ENCODE data around the gene ATP2B2. TPM values are rescaled to one million over a fixed set of nuclear protein-coding genes. Genes with fewer than 3 reads are reported as not detected.

The ATP2B2 gene
- total RNA-seq, 1 experiment from 2014 or later = not detected

DNA sequence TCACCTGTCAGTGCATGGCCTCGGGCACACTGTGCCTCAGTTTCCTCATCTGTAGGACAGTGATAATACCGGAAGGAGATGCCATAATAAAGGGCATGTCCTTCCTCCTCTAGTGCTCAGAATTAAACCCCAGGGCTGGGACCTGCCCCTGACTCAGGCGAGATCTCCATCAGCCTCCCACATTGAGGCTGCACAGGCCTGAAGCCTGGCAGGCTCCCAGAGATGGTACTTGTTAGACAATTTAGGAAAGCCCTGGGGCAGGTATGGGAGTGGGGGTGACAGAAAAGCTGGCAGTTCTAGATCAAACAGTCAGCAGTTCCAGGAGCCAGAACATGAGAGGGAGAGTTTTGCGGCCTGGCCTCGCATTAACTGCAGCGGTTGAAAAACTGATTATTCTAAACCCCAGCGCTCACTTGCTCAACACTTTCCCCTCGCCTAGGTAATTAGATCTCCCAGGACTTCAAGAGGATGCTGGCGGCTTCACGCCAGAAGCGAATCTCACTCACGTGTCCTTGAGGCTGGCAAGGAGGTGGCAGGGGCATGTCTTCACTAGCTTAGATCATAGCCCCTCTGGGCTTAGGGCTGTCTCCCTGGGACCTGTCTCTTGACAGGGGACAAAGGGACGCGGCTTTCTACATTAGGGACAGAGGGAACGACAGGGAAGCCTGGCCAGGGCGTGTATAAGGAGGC is 73.1 kb downstream of the ATP2B2 start:
- DNase-seq (ENCODE audit: low read depth) = no peak

DNA sequence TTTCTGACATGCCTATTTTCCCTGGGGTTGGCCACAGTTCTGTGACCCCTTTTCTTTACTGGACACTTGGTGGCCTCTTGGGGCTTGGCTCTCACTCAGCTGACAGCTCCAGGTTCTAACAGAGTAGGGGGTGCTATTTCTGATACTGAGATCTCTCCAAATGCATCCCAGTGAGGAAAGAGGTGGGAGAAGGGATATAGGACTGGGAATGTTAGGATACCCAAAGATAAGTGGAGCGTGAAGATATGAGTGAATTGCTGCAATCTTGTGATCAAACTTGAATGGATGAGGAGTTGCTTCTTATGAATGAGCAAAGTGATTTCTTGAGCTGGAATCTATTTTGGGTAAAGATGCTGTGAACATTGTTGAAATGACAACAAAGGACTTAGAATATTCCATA is 74.6 kb downstream of the ATP2B2 start:
- no peak for DNase-seq (ENCODE audit: low read depth)

- no peak for DNase-seq (ENCODE audit: low read depth)
Measured at GRCh38 chr3:10428406-10429091, 76.8 kb downstream of the ATP2B2 start.

GRCh38 chr3:10426346-10427220 is 78.8 kb downstream of the ATP2B2 start:
- DNase-seq (ENCODE audit: low read depth) = no peak

DNA sequence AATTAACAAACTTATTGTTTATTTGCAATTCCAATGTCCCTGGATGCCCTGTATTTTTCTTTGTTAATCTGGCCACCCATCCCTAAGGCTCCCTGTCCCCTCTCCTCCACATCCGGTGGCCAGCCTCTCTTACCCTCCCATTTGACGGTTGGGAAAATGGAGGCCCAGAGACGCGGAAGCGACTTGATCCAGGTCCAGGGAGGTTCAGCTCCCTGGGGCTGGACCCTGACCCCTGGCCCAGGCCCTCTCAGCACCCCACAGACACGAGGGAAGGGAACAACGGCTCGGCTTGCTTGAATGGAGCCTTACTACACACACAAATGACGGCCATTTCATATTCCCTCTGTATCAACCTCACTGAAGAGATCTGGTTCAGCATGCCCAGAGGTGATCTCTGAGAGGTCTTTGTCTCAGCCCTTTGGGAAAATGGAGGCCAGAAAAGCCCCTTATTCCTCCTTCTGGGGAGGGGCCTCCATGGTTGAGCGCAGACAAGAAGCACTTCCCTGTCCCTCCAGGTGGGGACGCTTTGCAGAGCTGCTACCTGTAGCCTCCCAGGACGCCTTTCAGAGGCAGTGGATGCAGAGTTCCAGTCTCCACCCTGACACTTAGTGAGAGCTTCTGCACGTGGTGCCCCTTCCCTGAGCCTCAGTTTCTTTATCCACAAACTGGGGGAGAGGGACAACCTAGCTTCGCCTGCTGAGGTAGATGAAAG is 82.1 kb downstream of the ATP2B2 start:
- no peak for DNase-seq (ENCODE audit: low read depth)

DNA sequence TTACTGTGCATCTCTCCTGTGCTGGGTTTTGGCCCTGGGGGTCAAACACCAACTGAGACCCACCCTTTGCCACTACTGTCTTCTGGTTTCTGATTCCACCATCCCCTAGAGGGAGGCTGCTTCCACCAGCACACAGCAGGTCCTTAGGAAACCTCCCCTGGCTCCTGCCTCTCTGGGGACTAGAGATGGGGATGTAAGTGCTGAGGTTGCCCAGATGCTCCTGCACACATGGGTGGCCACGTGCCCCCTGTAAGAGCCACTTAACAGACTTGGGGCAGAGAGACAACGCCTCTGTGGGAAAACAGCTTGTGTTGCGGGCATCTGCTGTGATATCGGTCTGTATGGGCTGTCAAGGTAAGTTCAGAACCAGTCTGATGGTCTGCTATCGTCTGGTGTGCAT is 83.4 kb downstream of the ATP2B2 start:
- no peak for DNase-seq (ENCODE audit: low read depth)

DNA sequence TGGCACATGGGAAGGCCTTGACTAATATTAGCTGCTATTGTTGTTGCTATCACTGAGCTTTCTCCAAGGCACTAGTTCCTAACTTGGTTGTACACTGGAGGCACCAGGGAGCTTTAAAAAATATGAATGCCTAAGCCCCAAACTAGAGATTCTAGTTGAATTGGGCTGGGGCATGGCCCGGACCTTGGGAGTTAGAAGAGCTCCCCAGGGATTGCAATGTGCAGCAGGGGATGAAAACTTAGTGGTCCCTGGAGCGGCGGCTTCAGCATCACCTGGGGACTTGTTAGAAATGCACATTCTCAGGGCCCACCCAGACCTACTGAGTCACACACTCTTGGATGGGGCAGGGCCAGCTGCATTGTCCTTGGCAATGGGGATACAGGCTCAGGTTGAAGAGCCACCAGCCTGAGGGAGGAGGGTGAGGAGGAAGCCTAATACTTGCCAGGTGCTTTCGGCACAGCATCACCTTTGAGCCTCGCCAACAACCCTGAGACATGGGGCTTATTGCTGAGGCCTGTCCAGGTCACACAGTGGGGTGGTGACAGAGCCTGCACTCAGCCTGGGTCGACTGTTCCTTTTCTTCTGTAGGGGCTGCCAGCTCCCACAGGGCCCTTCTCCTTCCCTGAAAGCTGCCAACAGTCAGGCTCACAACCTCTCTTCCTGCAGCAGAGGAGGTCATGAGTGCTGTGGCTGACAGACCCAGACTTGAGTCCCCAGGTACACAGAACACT is 84.5 kb downstream of the ATP2B2 start:
- no peak for DNase-seq (ENCODE audit: low read depth)

DNA sequence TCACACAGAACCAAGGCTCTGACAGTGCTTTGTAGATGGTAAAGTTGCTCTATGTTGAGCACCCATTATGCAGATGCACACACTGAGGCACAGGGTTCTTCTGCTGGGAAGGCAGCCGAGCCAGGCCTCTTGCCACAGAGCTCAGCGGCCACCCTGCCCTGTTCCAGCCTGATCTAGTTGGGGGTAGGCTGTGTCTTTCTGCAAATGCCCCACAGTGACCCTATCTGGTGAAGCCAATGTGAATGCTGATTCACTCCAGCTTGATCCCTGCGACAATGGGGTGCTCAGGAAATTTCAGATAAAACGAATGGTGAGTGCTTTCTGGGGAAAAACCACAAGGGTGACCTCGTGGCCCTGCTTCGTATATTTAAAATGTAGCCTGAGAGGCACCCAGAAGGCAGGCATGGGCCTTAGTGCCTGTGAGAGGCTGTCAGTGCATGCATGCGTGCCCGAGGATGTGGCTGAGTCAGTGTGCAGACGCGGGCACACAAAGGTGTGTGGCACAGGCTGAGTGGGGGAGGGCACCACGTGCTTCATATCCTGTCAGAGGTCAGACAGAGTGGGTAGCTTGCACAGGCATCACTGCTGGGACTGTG is 85.7 kb downstream of the ATP2B2 start:
- peak; percentile 9 for DNase-seq (ENCODE audit: low read depth)

- peak; percentile 32 for DNase-seq (ENCODE audit: low read depth)
Measured at GRCh38 chr3:10417847-10418246, 87.5 kb downstream of the ATP2B2 start.

- DNase-seq (ENCODE audit: low read depth) = no peak
Measured at GRCh38 chr3:10416730-10417300, 88.6 kb downstream of the ATP2B2 start.

- DNase-seq (ENCODE audit: low read depth) = no peak
Measured at GRCh38 chr3:10413041-10413440, 92.3 kb downstream of the ATP2B2 start.

- DNase-seq (ENCODE audit: low read depth) = no peak
Measured at GRCh38 chr3:10411598-10412332, 93.6 kb downstream of the ATP2B2 start.

DNA sequence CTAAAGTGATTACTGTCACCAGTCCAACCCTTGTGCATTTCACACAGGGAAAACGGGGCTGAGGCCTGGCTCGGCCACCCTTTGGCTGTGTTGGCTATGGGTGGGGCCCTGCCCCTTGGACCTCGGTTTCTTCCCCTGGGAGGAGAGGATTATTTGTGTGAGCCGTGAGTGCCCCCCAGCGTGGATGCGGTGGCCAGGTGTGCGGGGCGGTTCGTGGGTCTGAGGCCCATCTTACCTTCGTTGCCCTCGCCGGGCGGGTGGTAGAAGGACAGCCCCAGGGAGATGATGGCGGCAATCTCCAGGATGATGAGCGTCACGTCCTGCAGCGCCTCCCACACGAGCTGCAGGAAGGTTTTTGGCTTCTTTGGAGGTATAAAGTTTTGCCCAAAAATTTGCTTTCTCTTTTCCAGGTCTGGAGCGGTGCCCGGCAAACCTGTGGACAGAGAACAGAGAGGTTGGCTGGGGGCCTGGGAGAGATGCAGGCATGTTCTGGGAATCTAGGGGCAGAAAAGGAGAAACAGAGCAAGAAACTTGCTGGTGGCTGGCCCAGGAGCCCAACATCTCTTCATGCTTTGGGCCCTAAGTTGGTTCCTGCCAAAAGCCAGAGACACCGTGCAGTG is 94.9 kb downstream of the ATP2B2 start:
- no peak for DNase-seq (ENCODE audit: low read depth)

- no peak for DNase-seq (ENCODE audit: low read depth)
Measured at GRCh38 chr3:10408680-10409079, 96.7 kb downstream of the ATP2B2 start.

- no peak for DNase-seq (ENCODE audit: low read depth)
Measured at GRCh38 chr3:10407361-10407760, 98.0 kb downstream of the ATP2B2 start.

- no peak for DNase-seq (ENCODE audit: low read depth)
Measured at GRCh38 chr3:10406414-10406813, 99.0 kb downstream of the ATP2B2 start.

DNA sequence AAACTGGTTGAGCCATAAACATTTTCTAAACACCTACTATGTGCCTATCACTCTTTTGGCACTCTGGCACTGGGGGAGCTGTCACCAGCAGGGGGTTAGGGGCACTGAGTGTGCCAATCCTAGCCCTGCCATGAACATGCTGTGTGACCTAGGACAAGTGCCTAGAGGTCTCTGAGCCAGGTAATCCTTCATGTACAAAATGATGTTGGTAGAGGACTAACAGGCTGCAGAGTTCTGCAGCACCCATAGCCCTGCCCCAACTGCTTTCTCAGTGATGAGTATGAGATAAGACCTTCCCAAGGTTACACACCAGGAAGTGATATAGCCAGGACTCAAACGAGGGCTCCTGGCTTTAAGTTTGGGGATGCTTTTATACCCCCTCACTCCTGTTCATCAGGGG is 99.6 kb downstream of the ATP2B2 start:
- DNase-seq (ENCODE audit: low read depth) = no peak

DNA sequence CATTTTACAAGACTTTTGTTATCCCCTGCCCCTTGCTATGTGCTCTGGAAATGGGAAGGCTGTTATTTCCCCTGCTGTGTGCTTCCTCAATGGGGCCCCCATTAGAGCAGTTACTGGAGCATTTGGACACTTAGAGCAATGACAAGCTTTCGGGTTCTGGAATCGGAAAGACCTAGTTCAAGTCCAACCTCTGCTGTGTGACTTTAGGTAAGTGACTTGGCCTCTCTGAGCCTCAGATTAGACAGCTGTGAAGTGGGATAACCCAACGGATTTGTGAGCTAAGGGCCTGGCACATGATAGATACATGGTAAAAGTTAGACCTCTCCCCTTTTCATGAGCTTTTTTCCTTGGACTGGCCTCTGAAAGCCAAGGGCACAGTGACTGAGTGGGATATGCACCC is 100.5 kb downstream of the ATP2B2 start:
- DNase-seq (ENCODE audit: low read depth) = no peak

GRCh38 chr3:10404377-10404776 is 101.0 kb downstream of the ATP2B2 start:
- DNase-seq (ENCODE audit: low read depth) = no peak

Data from LHCN-M2 (cell line).